Esophagus muscularis mucosa (tissue), 3 donors: ENCODE measurements around the gene C15orf62.

Source experiments
- CTCF ChIP-seq, 3 experiments: fragments of 200-600 bp in 2 of 3; fragments of 450-650 bp in 1 of 3; sonication (generic) in 2 of 3; IDR thresholded peaks; one replicate each; pipeline ENCODE4 v1.5.1; 2017 to 2019; ENCODE audit warnings: antibody characterized with exemption in 3 of 3, mild to moderate bottlenecking in 2 of 3, moderate library complexity in 1 of 3
- POLR2A ChIP-seq: fragments of 450-650 bp; IDR thresholded peaks from one replicate; pipeline ENCODE4 v1.6.1; 2017; ENCODE audit warnings: antibody characterized with exemption, moderate library complexity, mild to moderate bottlenecking, low read depth
- POLR2AphosphoS5 ChIP-seq, 2 donors: sonication (generic); formaldehyde crosslinking; IDR thresholded peaks; one replicate each; pipeline ENCODE4 v1.6.1; 2017; ENCODE audit warnings: antibody characterized with exemption in 2 of 2

GRCh38 chr15:40819048-40819447, 49.3 kb downstream of the C15orf62 start:
- TF ChIP-seq POLR2AphosphoS5 (IDR thresholded peaks at IDR 0.05), result no peak
- TF ChIP-seq POLR2A, result no peak
- no peak for TF ChIP-seq CTCF (IDR thresholded peaks at IDR 0.05)
